RWPE1 (cell line): ENCODE data around the gene UBE2R2.
"Not testable (repeated sequence)": the region's sequence is repeated elsewhere in the genome, so short reads cannot be mapped to it uniquely, and the experiment has no call there.

Experiments used
- CTCF ChIA-PET: fragments of 350-600 bp; sonication (Branson Sonifier 250); formaldehyde crosslinking; extraction: SDS; loops from one replicate; lab custom pipeline; 2021; lab: Yijun Ruan, JAX
- POLR2A ChIA-PET: fragments of 400-600 bp; formaldehyde crosslinking; extraction: SDS; loops from one replicate; lab custom pipeline; 2020; ENCODE audit warnings: antibody characterized with exemption; ENCODE audit not compliant: low non-redundant PET; lab: Yijun Ruan, JAX
- DNase-seq: peaks from one replicate; pipeline ENCODE4 v3.0.0; 2012; ENCODE audit warnings: low spot score
- H3K27ac ChIP-seq: fragments of 450-650 bp; 2 replicates; pipeline ENCODE4 v1.5.1; 2017
- TF ChIP-seq, protein P1 (sequence below): fragments of 450-650 bp; conservative IDR thresholded peaks from 2 replicates; pipeline ENCODE4 v1.5.1; 2017; ENCODE audit warnings: low read depth, mild to moderate bottlenecking

The UBE2R2 gene

GRCh38 chr9:33781736-33782135, 35.2 kb upstream of the UBE2R2 start:
- POLR2A ChIA-PET = no interaction called here
- TF ChIP-seq, protein P1, sequence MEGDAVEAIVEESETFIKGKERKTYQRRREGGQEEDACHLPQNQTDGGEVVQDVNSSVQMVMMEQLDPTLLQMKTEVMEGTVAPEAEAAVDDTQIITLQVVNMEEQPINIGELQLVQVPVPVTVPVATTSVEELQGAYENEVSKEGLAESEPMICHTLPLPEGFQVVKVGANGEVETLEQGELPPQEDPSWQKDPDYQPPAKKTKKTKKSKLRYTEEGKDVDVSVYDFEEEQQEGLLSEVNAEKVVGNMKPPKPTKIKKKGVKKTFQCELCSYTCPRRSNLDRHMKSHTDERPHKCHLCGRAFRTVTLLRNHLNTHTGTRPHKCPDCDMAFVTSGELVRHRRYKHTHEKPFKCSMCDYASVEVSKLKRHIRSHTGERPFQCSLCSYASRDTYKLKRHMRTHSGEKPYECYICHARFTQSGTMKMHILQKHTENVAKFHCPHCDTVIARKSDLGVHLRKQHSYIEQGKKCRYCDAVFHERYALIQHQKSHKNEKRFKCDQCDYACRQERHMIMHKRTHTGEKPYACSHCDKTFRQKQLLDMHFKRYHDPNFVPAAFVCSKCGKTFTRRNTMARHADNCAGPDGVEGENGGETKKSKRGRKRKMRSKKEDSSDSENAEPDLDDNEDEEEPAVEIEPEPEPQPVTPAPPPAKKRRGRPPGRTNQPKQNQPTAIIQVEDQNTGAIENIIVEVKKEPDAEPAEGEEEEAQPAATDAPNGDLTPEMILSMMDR = no peak
- CTCF ChIA-PET = no interaction called here
- DNase-seq = no peak
- peak overlapping the region; percentile 60 for H3K27ac ChIP-seq

- CTCF ChIA-PET = no interaction called here
- POLR2A ChIA-PET = no interaction called here
These were observed 34.4 kb upstream of the UBE2R2 start for GRCh38 chr9:33782395-33783152.

DNA sequence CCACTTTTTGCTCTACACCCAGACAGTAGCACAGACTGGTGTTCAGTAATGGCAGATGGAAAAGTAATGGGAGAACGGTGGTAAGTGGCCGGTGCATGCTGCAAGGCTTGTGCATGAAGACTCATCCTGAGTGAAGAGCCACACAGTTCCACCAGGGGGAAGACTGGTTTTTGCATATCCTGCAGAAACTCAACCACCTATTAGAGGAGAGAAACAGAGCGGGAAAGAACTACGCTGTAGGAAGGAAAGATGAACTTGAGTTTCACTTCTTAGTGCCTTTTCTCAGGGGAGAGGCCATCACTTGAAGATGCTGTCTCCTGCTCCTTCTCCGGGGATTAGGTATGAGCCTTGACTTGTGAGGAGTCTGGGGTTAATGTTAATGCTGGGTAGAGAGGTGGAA, 31.0 kb upstream of the UBE2R2 start:
- no peak overlapping the region for H3K27ac ChIP-seq
- ChIA-PET CTCF (interaction anchor here (0.8 kb wide), 1 partner anchor 162 kb away, joined by 5 read pairs; no protein-coding TSS in a partner anchor), POLR2A (no interaction called here)
- no peak for DNase-seq
- TF ChIP-seq, protein P1 = no peak

More at GRCh38 chr9:33782395-33783152, 34.4 kb upstream of the UBE2R2 start:
- TF ChIP-seq, protein P1 = no peak
- H3K27ac ChIP-seq = no peak overlapping the region
- DNase-seq = no peak

DNA sequence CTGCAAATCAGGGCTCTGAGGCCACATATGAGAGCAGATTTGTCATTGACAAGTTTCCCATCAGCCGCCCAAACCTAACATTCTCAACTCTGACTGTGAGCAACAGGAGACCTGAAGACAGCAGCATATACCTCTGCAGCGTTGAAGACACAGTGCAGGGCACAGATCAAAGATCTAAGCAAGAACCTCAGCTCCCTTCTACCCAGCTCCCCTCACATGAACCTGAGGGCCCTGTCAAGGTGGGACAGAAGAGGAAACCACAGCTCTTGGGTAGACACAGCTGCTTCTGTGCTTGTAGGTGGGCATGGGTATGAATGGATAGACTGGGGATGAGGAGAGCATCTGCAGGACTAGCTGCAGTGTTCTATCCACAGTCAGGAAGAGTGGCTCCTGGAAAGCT, 30.3 kb upstream of the UBE2R2 start:
- CTCF ChIA-PET = interaction anchor here (0.6 to 0.8 kb wide), 2 partner anchors 18 to 161 kb away, joined by 5 to 6 read pairs; no protein-coding TSS in a partner anchor
- no peak overlapping the region for H3K27ac ChIP-seq
- no peak for DNase-seq
- TF ChIP-seq, protein P1 = no peak
- POLR2A ChIA-PET = no interaction called here

DNA sequence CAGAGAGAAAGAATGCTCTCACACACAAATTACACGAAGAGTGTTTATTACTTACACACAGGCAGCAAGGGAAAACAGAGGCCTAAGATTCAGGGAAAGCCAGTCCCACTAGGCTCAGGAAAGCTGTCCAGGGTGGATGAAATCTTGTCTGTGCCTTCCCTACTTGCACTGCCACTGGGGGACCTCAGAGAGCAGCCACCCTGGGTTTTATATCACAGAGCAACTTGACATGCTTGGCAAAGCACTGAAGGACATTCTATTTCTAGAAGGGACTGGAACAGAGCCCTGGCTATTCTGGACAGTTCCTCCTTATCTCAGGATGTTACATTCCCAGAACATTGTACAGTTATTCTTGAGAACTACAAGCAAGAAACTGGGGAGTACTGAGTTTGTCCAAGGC, 29.1 kb upstream of the UBE2R2 start:
- ChIA-PET POLR2A (no interaction called here), CTCF (interaction anchor here (0.6 kb wide), 1 partner anchor 53 kb away, joined by 3 read pairs; no protein-coding TSS in a partner anchor)
- TF ChIP-seq, protein P1 = no peak
- DNase-seq = no peak
- H3K27ac ChIP-seq = no peak overlapping the region

DNA sequence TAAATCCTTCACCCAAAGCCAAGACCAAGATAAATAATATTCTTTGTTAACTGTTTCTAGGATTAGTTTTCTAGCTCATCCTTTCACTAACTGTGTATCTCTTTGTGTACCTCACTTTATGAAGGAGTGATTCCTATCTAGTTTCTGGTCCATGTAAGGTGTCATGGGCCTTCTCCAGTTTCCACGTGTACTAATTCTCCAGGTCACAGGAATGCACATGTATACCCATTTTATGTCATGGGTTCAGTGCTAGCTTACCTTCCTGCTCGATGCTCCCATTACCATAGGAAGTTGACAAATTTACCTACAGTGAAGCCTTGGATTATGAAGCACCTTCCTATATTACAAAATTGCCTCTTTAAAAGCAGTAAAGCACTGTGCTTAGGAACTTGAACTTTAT, 27.5 kb upstream of the UBE2R2 start:
- POLR2A ChIA-PET = interaction anchor here (0.6 kb wide), 1 partner anchor 147 kb away, joined by 8 read pairs; no protein-coding TSS in a partner anchor
- DNase-seq, H3K27ac ChIP-seq, CTCF ChIA-PET: not testable (repeated sequence)

- ChIA-PET CTCF (interaction anchor here (1.3 kb wide), 1 partner anchor 23 kb away, joined by 4 read pairs; no protein-coding TSS in a partner anchor), POLR2A (no interaction called here)
- no peak for DNase-seq
- no peak overlapping the region for H3K27ac ChIP-seq
- TF ChIP-seq, protein P1 = no peak
These were observed 25.8 kb upstream of the UBE2R2 start for GRCh38 chr9:33791117-33791516.

GRCh38 chr9:33793496-33793895, 23.5 kb upstream of the UBE2R2 start:
- CTCF ChIA-PET = interaction anchor here (0.6 kb wide), 1 partner anchor 14 kb away, joined by 3 read pairs; no protein-coding TSS in a partner anchor
- POLR2A ChIA-PET, H3K27ac ChIP-seq, DNase-seq: not testable (repeated sequence)
